HG03108 (cell line): ENCODE results near the gene TIMM10B.
"Not testable (repeated sequence)": the region's sequence is repeated elsewhere in the genome, so short reads cannot be mapped to it uniquely, and the experiment has no call there.

Experiments
- ATAC-seq: cut with Tn5 transposase; IDR thresholded peaks from one replicate; pipeline ENCODE4 v1.9.1; 2021; ENCODE audit warnings: moderate library complexity; ENCODE audit not compliant: unreplicated experiment

The TIMM10B gene

GRCh38 chr11:6504166-6504565 is 22.9 kb downstream of the TIMM10B start:
- ATAC-seq, result no peak

- ATAC-seq, result no peak
These were observed 24.4 kb downstream of the TIMM10B start for GRCh38 chr11:6505577-6506240.

DNA sequence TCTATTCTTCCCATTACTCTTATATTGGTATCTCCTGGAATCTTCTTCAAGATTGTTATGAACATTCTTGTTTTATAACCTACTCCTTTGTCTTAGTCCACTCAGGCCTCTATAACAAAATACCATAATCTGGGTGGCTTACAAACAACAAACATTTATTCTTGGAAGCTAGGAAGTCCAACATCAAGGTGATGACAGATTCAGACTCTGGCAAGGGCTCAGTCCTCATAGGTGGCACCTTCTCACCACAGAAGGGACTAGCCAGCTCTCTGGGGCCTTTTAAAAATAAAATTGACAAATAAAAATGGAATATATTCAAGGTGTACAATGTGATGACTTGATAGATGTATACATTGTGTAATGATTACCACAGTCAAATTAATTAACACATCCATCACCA is 35.6 kb downstream of the TIMM10B start:
- no peak for ATAC-seq

- ATAC-seq, result no peak
These were observed 39.0 kb downstream of the TIMM10B start for GRCh38 chr11:6520265-6520664.

GRCh38 chr11:6521946-6522345 is 40.6 kb downstream of the TIMM10B start:
- not testable (repeated sequence) for ATAC-seq

GRCh38 chr11:6523253-6523652 is 42.0 kb downstream of the TIMM10B start:
- no peak for ATAC-seq

DNA sequence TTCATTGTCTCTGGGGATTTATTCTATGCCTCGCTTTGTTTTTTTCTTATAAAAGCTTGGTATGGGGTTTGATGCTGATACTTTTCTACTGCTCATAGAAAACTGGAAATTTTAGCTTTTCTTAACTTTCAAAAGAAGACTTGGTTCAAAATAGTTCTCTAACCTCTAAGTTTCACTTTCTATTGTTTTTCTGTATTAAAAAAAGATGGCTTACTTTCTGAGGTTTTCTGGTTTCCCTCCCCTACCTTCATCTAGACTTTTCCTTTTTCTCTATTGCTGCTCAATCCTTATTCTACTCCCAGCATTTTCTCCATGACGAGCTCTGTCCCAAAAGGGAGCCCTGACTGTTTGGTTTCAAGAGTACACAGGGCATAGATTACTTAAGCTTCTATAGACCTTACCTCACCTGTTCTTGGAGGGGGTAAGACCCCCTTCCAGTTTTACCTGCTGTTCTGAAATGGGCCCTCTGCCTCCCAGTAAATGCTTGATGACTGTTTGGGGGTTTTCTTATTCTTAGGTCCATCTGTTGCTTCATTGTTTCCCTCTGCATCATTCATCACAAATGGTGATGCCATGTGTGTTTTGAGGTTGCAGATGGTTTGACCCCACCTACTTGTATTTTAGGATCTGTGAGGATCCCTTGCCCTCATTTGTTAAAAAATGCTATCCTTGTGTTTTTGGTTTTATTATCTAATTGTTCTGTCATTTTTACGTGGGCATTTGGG is 45.3 kb downstream of the TIMM10B start:
- no peak for ATAC-seq

DNA sequence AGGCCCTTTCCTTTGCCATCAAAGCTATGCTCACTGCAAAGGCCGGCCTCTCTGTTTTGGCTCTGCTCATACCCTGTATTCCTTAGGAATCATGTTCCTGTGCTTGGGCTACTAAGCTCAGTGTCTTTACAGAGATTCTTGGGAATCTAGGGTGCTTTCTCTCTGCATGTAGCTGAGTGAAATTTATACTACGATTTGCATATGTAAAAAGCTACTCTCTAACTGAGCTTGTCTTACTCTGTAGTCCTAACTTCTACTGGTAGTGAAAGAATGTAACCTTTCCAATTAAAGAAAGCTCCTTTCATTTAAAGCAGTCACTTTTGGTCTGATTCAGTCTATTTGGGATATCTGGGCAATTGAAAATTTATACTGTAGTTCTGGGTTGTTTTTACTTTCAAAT is 48.0 kb downstream of the TIMM10B start:
- no peak for ATAC-seq

DNA sequence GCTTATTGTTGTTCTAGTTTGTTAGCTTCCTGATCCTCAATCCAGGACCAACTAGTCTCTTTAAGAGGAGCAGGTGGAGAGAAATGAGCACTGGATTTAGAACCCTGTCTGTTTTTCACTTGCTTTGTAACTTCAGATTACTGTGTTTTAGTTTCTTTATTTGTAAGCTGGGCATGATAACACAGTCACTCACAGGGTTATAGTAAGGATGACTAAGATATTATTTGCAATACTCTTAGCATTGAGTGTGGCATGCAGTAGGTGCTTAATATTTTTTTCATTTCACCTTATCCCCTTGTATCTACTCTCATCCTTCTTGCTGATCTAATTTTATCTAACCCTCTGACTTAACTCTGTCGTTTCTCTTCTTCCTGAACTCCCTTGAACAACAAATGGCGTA is 49.5 kb downstream of the TIMM10B start:
- no peak for ATAC-seq

DNA sequence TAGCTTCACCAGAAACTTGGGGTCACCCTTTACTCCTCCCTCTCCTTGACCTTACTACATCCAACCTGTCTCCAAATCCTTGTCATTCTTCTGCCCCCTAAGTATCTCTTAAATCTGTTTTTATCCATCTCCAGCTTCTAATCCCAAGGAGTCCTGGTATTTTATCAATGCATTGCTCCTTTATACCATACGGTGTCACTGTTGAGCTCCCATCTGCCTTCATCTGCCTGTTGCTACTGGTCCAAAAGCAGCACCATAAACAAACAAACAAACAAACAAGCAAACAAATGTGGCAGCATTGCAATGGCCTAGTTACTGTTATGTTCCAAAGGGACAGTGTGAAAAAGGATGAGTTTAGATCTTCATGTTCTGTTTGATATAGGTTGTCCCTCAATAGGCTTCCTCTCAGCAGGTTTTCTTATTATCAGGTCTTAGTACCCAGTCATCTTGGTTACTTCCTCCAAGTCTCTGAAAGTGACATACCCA is 50.0 kb downstream of the TIMM10B start:
- no peak for ATAC-seq
